ENCODE results near the gene RANBP10. TPM values are rescaled to one million over a fixed set of nuclear protein-coding genes. Genes with fewer than 3 reads are reported as not detected.
A peak's percentile ranks its signal among the peaks of the same experiment; 100 is the strongest.

Gene RANBP10
- total and polyA plus RNA-seq, 2 of the 13 experiments (the other 11 are each of a cell fraction or from before 2014, with no cell fraction given) = 9.2 to 22.7 TPM

GRCh38 chr16:67846063-67846319 lies 39.6 kb upstream of the RANBP10 start:
- peak overlapping the region; percentile 88 for H3K27ac ChIP-seq (ENCODE audit: extremely low read length, insufficient read depth, low read length)
- H3K36me3 ChIP-seq (replicated peaks in 1 of 2; ENCODE audit: control insufficient read depth in 1 of 2, insufficient read depth in 2 of 2, low read length in 2 of 2) = peaks cover 0 to 4% of the 10 kb centered on the region in 2 experiments; a peak in 3 of 5 replicates
- TF ChIP-seq ADNP (CRISPR knock-in tag; IDR thresholded peaks at IDR 0.05) (no peak), ZFP41 (CRISPR knock-in tag; IDR thresholded peaks at IDR 0.05; ENCODE audit: borderline replicate concordance) (0 out of 2 replicates have a peak, but pooled peaks have one; percentile 6), ZNF468 (CRISPR knock-in tag; IDR thresholded peaks at IDR 0.05) (0 out of 2 replicates have a peak, but pooled peaks have one; percentile 32)
- TF ChIP-seq, protein P1, sequence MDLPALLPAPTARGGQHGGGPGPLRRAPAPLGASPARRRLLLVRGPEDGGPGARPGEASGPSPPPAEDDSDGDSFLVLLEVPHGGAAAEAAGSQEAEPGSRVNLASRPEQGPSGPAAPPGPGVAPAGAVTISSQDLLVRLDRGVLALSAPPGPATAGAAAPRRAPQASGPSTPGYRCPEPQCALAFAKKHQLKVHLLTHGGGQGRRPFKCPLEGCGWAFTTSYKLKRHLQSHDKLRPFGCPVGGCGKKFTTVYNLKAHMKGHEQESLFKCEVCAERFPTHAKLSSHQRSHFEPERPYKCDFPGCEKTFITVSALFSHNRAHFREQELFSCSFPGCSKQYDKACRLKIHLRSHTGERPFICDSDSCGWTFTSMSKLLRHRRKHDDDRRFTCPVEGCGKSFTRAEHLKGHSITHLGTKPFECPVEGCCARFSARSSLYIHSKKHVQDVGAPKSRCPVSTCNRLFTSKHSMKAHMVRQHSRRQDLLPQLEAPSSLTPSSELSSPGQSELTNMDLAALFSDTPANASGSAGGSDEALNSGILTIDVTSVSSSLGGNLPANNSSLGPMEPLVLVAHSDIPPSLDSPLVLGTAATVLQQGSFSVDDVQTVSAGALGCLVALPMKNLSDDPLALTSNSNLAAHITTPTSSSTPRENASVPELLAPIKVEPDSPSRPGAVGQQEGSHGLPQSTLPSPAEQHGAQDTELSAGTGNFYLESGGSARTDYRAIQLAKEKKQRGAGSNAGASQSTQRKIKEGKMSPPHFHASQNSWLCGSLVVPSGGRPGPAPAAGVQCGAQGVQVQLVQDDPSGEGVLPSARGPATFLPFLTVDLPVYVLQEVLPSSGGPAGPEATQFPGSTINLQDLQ (CRISPR knock-in tag; IDR thresholded peaks at IDR 0.05) = 0 out of 2 replicates have a peak, but pooled peaks have one; percentile 25
- peak overlapping the region; percentile 97 to 99 (median 97) for H3K4me3 ChIP-seq (replicated peaks in 1 of 3; ENCODE audit: insufficient read depth in 1 of 3, low read depth in 2 of 3, low read length in 3 of 3)
- DNase-seq (ENCODE audit: low spot score) (no peak), ATAC-seq (no peak), FAIRE-seq (no peak)
- no peak overlapping the region for H2AFZ ChIP-seq (ENCODE audit: low read length)
- POLR2A ChIA-PET = interaction anchor here (0.6 to 6.2 kb wide), 23 partner anchors 9 to 388 kb away, joined by 3 to 47 read pairs (median 4); partner anchors contain the start of genes ACD, C16orf86, EDC4 and ENKD1
- WGBS (ENCODE audit: low lambda C conversion rate) = 13% methylated on average over 2 of the region's 2 CpGs
- CTCF ChIA-PET (ENCODE audit: low intra/inter-chr PET ratio, low total read pairs) = interaction anchor here (1.5 kb wide), 1 partner anchor 29 kb away, joined by 5 read pairs; no protein-coding TSS in a partner anchor
- H3K9ac ChIP-seq (ENCODE audit: insufficient read depth, low read depth, low read length) = peak overlapping the region; percentile 99
- in situ Hi-C loops (cut with HindIII; ENCODE audit: extremely low pct_ligation_motif_present, low pct_unique_long_range_greater_than_20kb) = no loop called here
- peaks cover 68% of the 10 kb centered on the region for H3K79me2 ChIP-seq (ENCODE audit: insufficient read depth, low read length)
- H3K4me1 ChIP-seq (ENCODE audit: insufficient read depth, low read length) = peaks cover 50% of the 10 kb centered on the region
- BruUV-seq (replicated peaks) = TSS peak; percentile 77
- intact Hi-C loops (cut with micrococcal nuclease; ENCODE audit: unreplicated experiment) = loop anchor here (1.0 kb wide), 2 partner anchors 11 to 30 kb away; no protein-coding TSS in a partner anchor
- H3K27me3 ChIP-seq (ENCODE audit: control insufficient read depth in 1 of 2, insufficient read depth in 2 of 2, low read length in 2 of 2) = no peaks in the 10 kb centered on the region; a peak in 1 of 5 replicates
- no peaks in the 10 kb centered on the region for H3K9me3 ChIP-seq (ENCODE audit: low read length)
- H4K20me1 ChIP-seq (ENCODE audit: insufficient read depth, low read length) = peaks cover 38% of the 10 kb centered on the region
- peak overlapping the region; percentile 89 for H3K4me2 ChIP-seq (ENCODE audit: low read depth, low read length)

Data from HepG2 (cell line).